Upper lobe of left lung (tissue), 6 donors: ENCODE measurements around the gene EYA2. TPM values are rescaled to one million over a fixed set of nuclear protein-coding genes. Genes with fewer than 3 reads are reported as not detected.

Source experiments
- ATAC-seq, 2 donors: fragments of 200-7000 bp; cut with Tn5 transposase; one replicate each; pipeline ENCODE4 v1.9.1; 2022; ENCODE audit warnings: mild to moderate bottlenecking in 2 of 2, moderate library complexity in 2 of 2; ENCODE audit not compliant: low FRiP score in 2 of 2
- DNase-seq, 2 donors: peaks; one replicate each; pipeline ENCODE4 v3.0.0-alpha.2; 2019 to 2020
- H3K27ac ChIP-seq, 4 donors: fragments of 200-600 bp; sonication (generic); one replicate each; pipeline ENCODE4 v1.5.1; 2016 to 2019
- H3K27me3 ChIP-seq, 4 donors: fragments of 200-600 bp; sonication (generic); one replicate each; pipeline ENCODE4 v1.5.1; 2017 to 2019
- H3K36me3 ChIP-seq, 4 donors: fragments of 200-600 bp; sonication (generic); one replicate each; pipeline ENCODE4 v1.5.1; 2016 to 2019
- H3K4me1 ChIP-seq, 4 donors: fragments of 200-600 bp; sonication (generic); one replicate each; pipeline ENCODE4 v1.5.1; 2018 to 2019
- H3K4me3 ChIP-seq, 4 donors: fragments of 200-600 bp; sonication (generic); one replicate each; pipeline ENCODE4 v1.5.1; 2017 to 2019; ENCODE audit warnings: mild to moderate bottlenecking in 2 of 4, moderate library complexity in 1 of 4
- H3K9me3 ChIP-seq, 4 donors: fragments of 200-600 bp; sonication (generic); one replicate each; pipeline ENCODE4 v1.5.1; 2018 to 2019
- EP300 ChIP-seq, 4 donors: sonication (generic); formaldehyde crosslinking; IDR thresholded peaks; one replicate each; pipeline ENCODE4 v1.5.1; 2017; ENCODE audit warnings: antibody characterized with exemption in 4 of 4, control low read depth in 2 of 4
- POLR2A ChIP-seq, 4 donors: fragments of 450-650 bp; IDR thresholded peaks; one replicate each; pipeline ENCODE4 v1.5.1; 2016 to 2017; ENCODE audit warnings: antibody characterized with exemption in 4 of 4, mild to moderate bottlenecking in 2 of 4
- POLR2AphosphoS5 ChIP-seq, 2 donors: sonication (generic); formaldehyde crosslinking; IDR thresholded peaks; one replicate each; pipeline ENCODE4 v1.5.1; 2017; ENCODE audit warnings: antibody characterized with exemption in 2 of 2
- WGBS, 2 donors: methylation state at CpG; one replicate each; pipeline ENCODE4 v1.1.5; 2017 to 2018; 5-methylcytosine and 5-hydroxymethylcytosine counted together
- total RNA-seq, 6 donors: library from RNA; depleted of rRNA in 4 of 6; stranded (reverse); fragments of >200 nt in 4 of 6; gene quantifications; one replicate each; pipeline versions ENCODE4 v1.1.0 to v1.2.1, GENCODE V29; 2016 to 2021
- TF ChIP-seq, protein P1 (sequence below), 6 experiments: fragments of 450-650 bp in 4 of 6; fragments of 200-600 bp in 2 of 6; sonication (generic) in 2 of 6; IDR thresholded peaks; one replicate each; pipeline ENCODE4 v1.5.1; 2016 to 2019; ENCODE audit warnings: antibody characterized with exemption in 6 of 6
- donor health status: DM: no; HTN: no; CAD: no; lungs with moderate emphysema.
- donor health status: DM: no; HTN: yes; CAD: no; lungs with severe emphysema.

The EYA2 gene
- total RNA-seq, 6 donors from 2014 or later, result 0.66 to 9.4 (median 3.0) TPM

DNA sequence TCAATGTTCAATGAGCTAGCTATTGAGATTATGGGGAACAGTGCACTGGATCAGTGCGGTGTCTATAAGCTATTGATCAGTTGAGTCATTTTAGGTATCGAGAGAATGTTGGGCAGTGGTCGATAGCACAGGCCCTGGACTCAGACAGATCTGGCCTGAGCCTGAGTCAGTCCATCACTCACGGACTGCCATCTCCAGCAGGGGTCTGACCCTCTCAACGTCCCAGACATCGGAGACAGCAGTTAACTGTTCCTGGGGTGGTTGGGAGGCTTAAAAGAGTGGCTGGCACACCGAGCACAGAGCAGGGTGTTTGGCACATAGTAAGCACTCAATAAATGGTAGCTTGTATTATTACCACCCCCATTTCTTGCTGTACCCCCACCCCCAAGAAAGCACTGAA lies 9.3 kb downstream of the EYA2 start:
- ATAC-seq (no peak), DNase-seq (no peak)
- no peak overlapping the region for H3K4me3 ChIP-seq
- H3K27me3 ChIP-seq, result no peaks in the 10 kb centered on the region
- no peaks in the 10 kb centered on the region for H3K36me3 ChIP-seq
- no peak overlapping the region for H3K27ac ChIP-seq
- no peaks in the 10 kb centered on the region for H3K9me3 ChIP-seq
- TF ChIP-seq POLR2AphosphoS5 (IDR thresholded peaks at IDR 0.05), result no peak
- TF ChIP-seq, protein P1, sequence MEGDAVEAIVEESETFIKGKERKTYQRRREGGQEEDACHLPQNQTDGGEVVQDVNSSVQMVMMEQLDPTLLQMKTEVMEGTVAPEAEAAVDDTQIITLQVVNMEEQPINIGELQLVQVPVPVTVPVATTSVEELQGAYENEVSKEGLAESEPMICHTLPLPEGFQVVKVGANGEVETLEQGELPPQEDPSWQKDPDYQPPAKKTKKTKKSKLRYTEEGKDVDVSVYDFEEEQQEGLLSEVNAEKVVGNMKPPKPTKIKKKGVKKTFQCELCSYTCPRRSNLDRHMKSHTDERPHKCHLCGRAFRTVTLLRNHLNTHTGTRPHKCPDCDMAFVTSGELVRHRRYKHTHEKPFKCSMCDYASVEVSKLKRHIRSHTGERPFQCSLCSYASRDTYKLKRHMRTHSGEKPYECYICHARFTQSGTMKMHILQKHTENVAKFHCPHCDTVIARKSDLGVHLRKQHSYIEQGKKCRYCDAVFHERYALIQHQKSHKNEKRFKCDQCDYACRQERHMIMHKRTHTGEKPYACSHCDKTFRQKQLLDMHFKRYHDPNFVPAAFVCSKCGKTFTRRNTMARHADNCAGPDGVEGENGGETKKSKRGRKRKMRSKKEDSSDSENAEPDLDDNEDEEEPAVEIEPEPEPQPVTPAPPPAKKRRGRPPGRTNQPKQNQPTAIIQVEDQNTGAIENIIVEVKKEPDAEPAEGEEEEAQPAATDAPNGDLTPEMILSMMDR (IDR thresholded peaks at IDR 0.05), result no peak
- no peak for TF ChIP-seq EP300 (IDR thresholded peaks at IDR 0.05)
- TF ChIP-seq POLR2A (IDR thresholded peaks at IDR 0.05), result no peak
- H3K4me1 ChIP-seq, result no peaks in the 10 kb centered on the region
- 60 to 66% methylated on average over 7 of the region's 7 CpGs for WGBS, 2 donors

DNA sequence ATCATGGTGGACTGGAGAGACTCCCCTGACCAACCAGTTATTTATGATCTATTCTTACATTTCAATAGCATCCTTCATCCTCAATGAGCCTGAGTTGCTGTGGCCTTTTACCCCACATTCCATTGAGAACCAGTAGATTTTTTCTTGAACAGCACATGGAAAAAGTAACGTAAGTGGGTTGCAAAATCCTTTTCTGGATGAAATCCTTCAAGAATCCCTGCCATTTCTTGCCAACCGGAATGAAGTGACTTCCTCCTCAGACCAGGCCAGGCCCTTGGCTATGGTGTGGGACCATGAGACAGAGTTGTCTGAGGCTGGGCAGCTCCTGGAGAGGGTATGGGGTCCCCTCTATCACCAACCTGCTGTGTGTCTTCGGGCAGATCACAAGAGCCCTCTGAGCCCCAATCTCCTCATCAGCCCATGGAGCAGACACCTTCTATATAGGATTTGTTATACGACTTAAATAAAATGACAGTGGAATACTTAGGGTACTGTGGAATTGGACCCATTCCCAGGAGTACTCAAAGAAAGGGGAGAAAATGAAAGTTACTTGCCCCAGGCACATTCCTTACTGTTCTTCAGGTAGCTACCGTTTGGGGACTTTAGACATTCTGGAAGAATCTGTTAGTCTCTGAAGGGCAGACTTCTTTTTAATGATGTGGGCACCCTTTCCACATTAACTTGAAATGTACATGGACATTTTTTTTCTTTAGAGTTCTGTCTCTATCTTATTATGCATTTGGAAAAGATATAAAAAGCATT lies 10.9 kb downstream of the EYA2 start:
- no peak overlapping the region for H3K27ac ChIP-seq

DNA sequence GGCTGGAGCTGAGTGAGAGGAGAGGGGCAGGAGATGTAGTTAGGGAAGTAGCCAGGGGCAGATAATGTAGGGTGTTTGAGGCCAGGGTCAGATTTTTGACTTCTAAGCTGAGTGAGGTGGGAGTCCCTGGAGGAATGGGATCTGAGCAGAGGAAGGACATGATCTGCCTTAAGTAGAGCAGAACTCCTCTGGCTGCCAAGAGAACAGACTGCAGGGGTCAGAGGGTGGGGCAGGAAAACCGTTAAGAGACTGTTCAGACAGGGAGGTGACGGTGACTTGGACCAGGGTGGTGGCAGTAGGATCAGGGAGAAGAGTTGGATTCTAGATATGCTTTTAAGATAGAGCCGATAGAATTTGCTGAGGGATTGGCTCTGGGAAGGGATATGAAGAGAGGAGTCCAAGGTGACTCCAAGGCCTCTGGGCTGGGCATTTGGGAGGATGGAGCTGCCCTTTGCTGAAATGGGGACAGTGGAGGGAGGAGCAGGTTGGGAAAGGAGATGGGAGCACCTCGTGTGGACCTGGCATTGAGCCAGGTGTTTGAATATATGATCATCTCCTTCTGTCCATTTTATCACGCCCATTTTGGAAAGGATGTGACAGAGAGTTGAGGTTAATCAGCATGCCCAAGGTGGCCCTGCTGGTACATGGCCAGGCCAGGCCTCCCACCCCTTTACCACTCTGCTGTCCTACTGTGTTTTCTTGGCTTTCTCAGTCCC lies 18.8 kb downstream of the EYA2 start:
- no peak for TF ChIP-seq POLR2A (IDR thresholded peaks at IDR 0.05)
- TF ChIP-seq, protein P1 (IDR thresholded peaks at IDR 0.05), result no peak
- no peak for TF ChIP-seq EP300 (IDR thresholded peaks at IDR 0.05)
- no peak for TF ChIP-seq POLR2AphosphoS5 (IDR thresholded peaks at IDR 0.05)
- no peaks in the 10 kb centered on the region for H3K4me1 ChIP-seq
- 59 to 62% methylated on average over 5 of the region's 5 CpGs for WGBS, 2 donors

More for the DNA sequence above, 10.9 kb downstream of the EYA2 start:
- no peaks in the 10 kb centered on the region for H3K9me3 ChIP-seq
- DNase-seq (no peak), ATAC-seq (peak in 1 of 2 donors; percentile 41)
- no peaks in the 10 kb centered on the region for H3K4me1 ChIP-seq
- no peaks in the 10 kb centered on the region for H3K36me3 ChIP-seq
- H3K27me3 ChIP-seq, result no peaks in the 10 kb centered on the region
- H3K4me3 ChIP-seq, result no peak overlapping the region
- whole genome bisulfite sequencing, 2 donors, result 57 to 67% methylated on average over 5 of the region's 5 CpGs
- TF ChIP-seq, protein P1 (IDR thresholded peaks at IDR 0.05), result no peak
- no peak for TF ChIP-seq EP300 (IDR thresholded peaks at IDR 0.05)

DNA sequence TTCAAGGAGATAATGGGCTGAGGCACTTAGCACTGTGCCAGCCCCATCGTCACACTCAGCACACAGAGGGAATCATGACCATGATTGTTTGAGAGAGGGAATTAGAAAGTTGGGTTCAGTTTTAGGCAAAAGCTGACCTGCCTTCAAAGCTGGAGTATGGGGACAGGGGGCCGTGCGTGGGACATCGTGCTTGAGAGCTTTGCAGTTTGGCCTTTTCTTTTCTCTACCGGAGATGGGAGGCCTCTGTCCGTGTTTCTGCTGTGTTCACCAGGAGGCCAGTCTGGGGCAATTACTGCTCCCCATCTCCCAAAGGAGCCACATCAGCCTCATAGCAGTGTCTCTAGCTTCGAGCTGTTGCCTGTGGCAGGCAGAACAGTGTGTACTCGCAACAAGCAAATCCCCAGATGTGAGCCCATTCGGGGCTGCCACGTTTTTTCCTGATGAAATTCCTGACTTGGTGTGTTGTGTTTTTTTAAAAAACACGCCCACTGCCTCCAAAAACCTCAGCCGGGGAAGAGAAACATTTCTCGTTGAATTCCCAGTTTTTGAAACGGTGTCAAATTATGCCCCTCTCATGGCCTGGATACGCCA lies 20.2 kb downstream of the EYA2 start:
- no peaks in the 10 kb centered on the region for H3K9me3 ChIP-seq
- no peak overlapping the region for H3K4me3 ChIP-seq
- TF ChIP-seq EP300 (IDR thresholded peaks at IDR 0.05) (no peak), POLR2AphosphoS5 (IDR thresholded peaks at IDR 0.05) (no peak), POLR2A (IDR thresholded peaks at IDR 0.05) (no peak)
- TF ChIP-seq, protein P1 (IDR thresholded peaks at IDR 0.05), result no peak
- no peaks in the 10 kb centered on the region for H3K36me3 ChIP-seq
- DNase-seq, result no peak
- H3K27me3 ChIP-seq, result no peaks in the 10 kb centered on the region
- peak in 1 of 2 donors; percentile 66 for ATAC-seq
- 71 to 75% methylated on average over 15 of the region's 15 CpGs for WGBS, 2 donors
- no peak overlapping the region for H3K27ac ChIP-seq
- no peaks in the 10 kb centered on the region for H3K4me1 ChIP-seq

More for the DNA sequence above, 18.8 kb downstream of the EYA2 start:
- ATAC-seq (no peak), DNase-seq (no peak)
- no peaks in the 10 kb centered on the region for H3K9me3 ChIP-seq
- no peaks in the 10 kb centered on the region for H3K27me3 ChIP-seq
- H3K4me3 ChIP-seq, result no peak overlapping the region
- no peak overlapping the region for H3K27ac ChIP-seq
- no peaks in the 10 kb centered on the region for H3K36me3 ChIP-seq
